RWPE1 (cell line): ENCODE data around the gene INPP5B.
"Not testable (repeated sequence)": the region's sequence is repeated elsewhere in the genome, so short reads cannot be mapped to it uniquely, and the experiment has no call there.

Experiments
- CTCF ChIA-PET: fragments of 350-600 bp; sonication (Branson Sonifier 250); formaldehyde crosslinking; extraction: SDS; loops from one replicate; lab custom pipeline; 2021; lab: Yijun Ruan, JAX
- POLR2A ChIA-PET: fragments of 400-600 bp; formaldehyde crosslinking; extraction: SDS; loops from one replicate; lab custom pipeline; 2020; ENCODE audit warnings: antibody characterized with exemption; ENCODE audit not compliant: low non-redundant PET; lab: Yijun Ruan, JAX
- DNase-seq: peaks from one replicate; pipeline ENCODE4 v3.0.0; 2012; ENCODE audit warnings: low spot score
- H3K27ac ChIP-seq: fragments of 450-650 bp; 2 replicates; pipeline ENCODE4 v1.5.1; 2017
- CTCF ChIP-seq: fragments of 450-650 bp; conservative IDR thresholded peaks from 2 replicates; pipeline ENCODE4 v1.5.1; 2017; ENCODE audit warnings: low read depth, mild to moderate bottlenecking

INPP5B gene

GRCh38 chr1:37944816-37945215 lies 2.0 kb downstream of the INPP5B start:
- ChIA-PET CTCF (interaction anchor here (0.5 to 0.7 kb wide), 2 partner anchors 783 to 1353 kb away, joined by 3 to 4 read pairs; no protein-coding TSS in a partner anchor), POLR2A (no interaction called here)
- no peak overlapping the region for H3K27ac ChIP-seq
- DNase-seq: no peak
- TF ChIP-seq CTCF: no peak

- TF ChIP-seq CTCF: no peak
- DNase-seq: no peak
- no peak overlapping the region for H3K27ac ChIP-seq
- ChIA-PET POLR2A (no interaction called here), CTCF (interaction anchor here (0.5 to 0.7 kb wide), 2 partner anchors 783 to 1353 kb away, joined by 3 to 4 read pairs; no protein-coding TSS in a partner anchor)
These were observed 2.6 kb downstream of the INPP5B start for GRCh38 chr1:37944086-37944763.

- no peak overlapping the region for H3K27ac ChIP-seq
- ChIA-PET CTCF (interaction anchor here (0.6 kb wide), 1 partner anchor 337 kb away, joined by 3 read pairs; no protein-coding TSS in a partner anchor), POLR2A (no interaction called here)
- DNase-seq: no peak
- no peak for TF ChIP-seq CTCF
These were observed 6.4 kb downstream of the INPP5B start for GRCh38 chr1:37940299-37940947.

- DNase-seq, CTCF ChIA-PET, H3K27ac ChIP-seq, POLR2A ChIA-PET: not testable (repeated sequence)
These were observed 10.1 kb downstream of the INPP5B start for GRCh38 chr1:37936760-37937159.

GRCh38 chr1:37932759-37933158 lies 14.1 kb downstream of the INPP5B start:
- ChIA-PET POLR2A (no interaction called here), CTCF (no interaction called here)

GRCh38 chr1:37931361-37932158 lies 15.3 kb downstream of the INPP5B start:
- H3K27ac ChIP-seq: peak overlapping the region; percentile 68
- peak; percentile 99 for DNase-seq
- POLR2A ChIA-PET: interaction anchor here (0.5 to 0.7 kb wide), 3 partner anchors 31 to 1887 kb away, joined by 3 to 4 read pairs (median 3); no protein-coding TSS in a partner anchor
- CTCF ChIA-PET: interaction anchor here (0.6 kb wide), 2 partner anchors 21 to 89 kb away, joined by 3 read pairs; no protein-coding TSS in a partner anchor
- no peak for TF ChIP-seq CTCF

More at GRCh38 chr1:37932759-37933158, 14.1 kb downstream of the INPP5B start:
- DNase-seq: peak; percentile 88
- no peak for TF ChIP-seq CTCF
- H3K27ac ChIP-seq: peak overlapping the region; percentile 68
